Pericardium fibroblast (primary cell): ENCODE results near the gene NRF1. TPM values are rescaled to one million over a fixed set of nuclear protein-coding genes. Genes with fewer than 3 reads are reported as not detected.

Source experiments
- total RNA-seq: library from RNA; depleted of rRNA; stranded (reverse); fragments of >200 nt; gene quantifications from 2 replicates; pipeline ENCODE4 v1.2.3, GENCODE V29; 2015

NRF1 gene
- 3.3 and 7.3 TPM in 2 replicates for total RNA-seq

DNA sequence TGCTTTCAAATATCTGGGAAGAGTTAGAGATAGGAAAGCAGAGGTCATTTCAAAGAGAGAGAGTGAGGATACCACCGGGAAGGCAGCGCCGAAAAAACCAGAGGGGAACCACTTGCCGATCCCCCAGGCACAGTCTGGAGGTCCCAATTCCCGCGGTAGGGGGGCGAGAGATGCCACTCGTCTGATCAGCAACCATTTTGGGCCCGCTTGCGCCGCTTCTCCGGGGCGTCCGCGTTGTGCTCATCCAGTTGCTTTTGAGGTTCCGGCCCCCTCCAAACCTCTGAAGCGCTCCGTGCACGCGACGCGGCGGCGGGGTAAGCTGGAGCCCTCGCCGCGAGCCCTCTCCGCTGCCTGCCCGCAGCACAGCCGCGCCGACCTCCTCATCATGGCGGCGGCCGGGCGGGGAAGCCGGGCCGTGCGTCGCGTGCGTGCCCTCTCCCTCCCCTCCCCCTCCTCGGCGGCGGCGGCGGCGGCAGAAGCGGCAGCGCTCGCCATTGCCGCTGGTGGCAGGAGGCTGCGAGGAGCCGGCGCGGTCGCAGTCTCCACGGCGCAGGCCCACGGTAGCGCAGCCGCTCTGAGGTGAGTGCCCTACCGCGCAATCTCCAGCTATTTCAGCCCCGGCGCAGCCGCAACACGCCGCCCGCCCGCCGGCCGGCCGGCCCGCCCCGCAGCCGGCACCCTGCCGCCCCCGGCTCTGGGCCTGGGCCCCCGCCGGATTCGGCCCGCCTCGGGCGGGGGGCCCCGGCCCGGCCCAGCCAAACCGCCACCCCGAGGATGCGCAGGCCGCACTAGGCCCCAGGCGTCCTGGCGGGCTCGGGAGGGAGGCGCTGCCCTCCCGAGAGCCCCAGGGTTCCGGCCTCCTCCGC is at the start of gene NRF1:
Gene NRF1 (plus strand): TSS at position 475 of the 866 bp plus-strand sequence. CDS start 45,632 bp downstream, outside the sequence.

Other genes with a start within 250 kb of the NRF1 start
- 2.6 and 7.0 TPM in 2 replicates for gene STRIP2, start 177.3 kb upstream of the NRF1 start, total RNA-seq
- not detected in 2 replicates for gene SMKR1, start 109.2 kb upstream of the NRF1 start, total RNA-seq